Lower leg skin (tissue), 4 donors: ENCODE data around the gene UNC5C. TPM values are rescaled to one million over a fixed set of nuclear protein-coding genes. Genes with fewer than 3 reads are reported as not detected.

ENCODE experiments used
- DNase-seq, 2 donors: peaks; one replicate each; pipeline ENCODE4 v3.0.0-alpha.2; 2019; ENCODE audit warnings: low spot score in 2 of 2
- H3K4me3 ChIP-seq: fragments of 200-600 bp; sonication (generic); 2 replicates; pipeline ENCODE4 v1.5.1; 2017; ENCODE audit warnings: mild to moderate bottlenecking, low read depth; ENCODE audit not compliant: poor library complexity, severe bottlenecking
- POLR2A ChIP-seq, 2 donors: fragments of 450-650 bp; IDR thresholded peaks; one replicate each; pipeline ENCODE4 v1.6.1; 2016 to 2017; ENCODE audit warnings: antibody characterized with exemption in 2 of 2, mild to moderate bottlenecking in 1 of 2, moderate library complexity in 1 of 2
- WGBS, 2 donors: methylation state at CpG; one replicate each; pipeline ENCODE4 v1.1.5; 2018; 5-methylcytosine and 5-hydroxymethylcytosine counted together
- intact Hi-C: fragments of 100-400 bp; cut with DNase I; formaldehyde crosslinking; loops from one replicate; pipeline ENCODE4 v1.15.0; 2023; ENCODE audit warnings: low total_unique reads
- total RNA-seq, 4 donors: library from RNA; depleted of rRNA; stranded (reverse); fragments of >200 nt; gene quantifications; one replicate each; pipeline ENCODE4 v1.1.0, GENCODE V29; 2016
- TF ChIP-seq, protein P1 (sequence below), 3 donors: fragments of 450-650 bp; IDR thresholded peaks; one replicate each; pipeline ENCODE4 v1.5.1; 2016; ENCODE audit warnings: antibody characterized with exemption in 3 of 3, mild to moderate bottlenecking in 3 of 3, moderate library complexity in 2 of 3

The UNC5C gene
- total RNA-seq, 4 donors from 2014 or later = 0.34 to 1.8 (median 1.2) TPM

DNA sequence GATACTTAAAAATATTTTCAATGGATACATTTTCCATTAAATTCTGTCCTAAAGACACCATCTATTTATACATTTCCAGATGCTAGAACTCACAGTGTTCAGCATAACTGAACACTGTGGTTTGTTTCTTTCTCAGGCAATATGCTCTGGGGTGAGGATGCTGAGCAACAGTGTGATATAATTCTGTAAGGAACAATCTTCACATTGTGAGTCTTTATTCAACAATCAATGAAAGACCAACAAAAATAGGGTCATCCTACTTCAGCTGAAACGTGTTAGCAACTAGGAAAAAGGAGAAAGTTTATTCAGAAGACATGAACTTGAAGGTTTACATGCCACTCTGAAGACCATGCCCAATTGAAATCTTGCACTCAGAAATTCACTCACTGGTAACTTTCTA, 284.8 kb downstream of the UNC5C start:
- WGBS, 2 donors = 54 to 81% methylated on average over 1 of the region's 1 CpG
- intact Hi-C loops = no loop called here
- no peak overlapping the region for H3K4me3 ChIP-seq
- TF ChIP-seq, protein P1, sequence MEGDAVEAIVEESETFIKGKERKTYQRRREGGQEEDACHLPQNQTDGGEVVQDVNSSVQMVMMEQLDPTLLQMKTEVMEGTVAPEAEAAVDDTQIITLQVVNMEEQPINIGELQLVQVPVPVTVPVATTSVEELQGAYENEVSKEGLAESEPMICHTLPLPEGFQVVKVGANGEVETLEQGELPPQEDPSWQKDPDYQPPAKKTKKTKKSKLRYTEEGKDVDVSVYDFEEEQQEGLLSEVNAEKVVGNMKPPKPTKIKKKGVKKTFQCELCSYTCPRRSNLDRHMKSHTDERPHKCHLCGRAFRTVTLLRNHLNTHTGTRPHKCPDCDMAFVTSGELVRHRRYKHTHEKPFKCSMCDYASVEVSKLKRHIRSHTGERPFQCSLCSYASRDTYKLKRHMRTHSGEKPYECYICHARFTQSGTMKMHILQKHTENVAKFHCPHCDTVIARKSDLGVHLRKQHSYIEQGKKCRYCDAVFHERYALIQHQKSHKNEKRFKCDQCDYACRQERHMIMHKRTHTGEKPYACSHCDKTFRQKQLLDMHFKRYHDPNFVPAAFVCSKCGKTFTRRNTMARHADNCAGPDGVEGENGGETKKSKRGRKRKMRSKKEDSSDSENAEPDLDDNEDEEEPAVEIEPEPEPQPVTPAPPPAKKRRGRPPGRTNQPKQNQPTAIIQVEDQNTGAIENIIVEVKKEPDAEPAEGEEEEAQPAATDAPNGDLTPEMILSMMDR (IDR thresholded peaks at IDR 0.05) = no peak
- TF ChIP-seq POLR2A (IDR thresholded peaks at IDR 0.05) = no peak
- DNase-seq = no peak

DNA sequence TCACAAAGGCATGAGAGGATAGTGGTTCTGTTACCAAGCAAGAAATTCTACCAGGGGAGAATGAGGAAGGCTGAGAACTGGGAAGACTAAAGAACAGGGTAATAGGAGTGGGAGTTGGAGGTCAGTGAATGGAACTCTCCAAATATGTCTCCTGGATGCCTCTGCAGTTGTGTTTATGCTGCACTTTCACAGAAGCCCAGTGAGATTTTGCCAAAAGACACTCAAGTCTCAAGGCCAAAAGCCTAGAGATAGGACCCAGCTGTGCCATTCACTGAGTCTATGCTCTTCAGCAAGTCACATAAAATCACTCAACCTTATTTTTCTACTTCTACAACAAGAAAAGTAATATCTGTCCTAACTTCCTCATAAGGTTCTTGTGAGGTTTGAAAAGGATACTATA, 285.4 kb downstream of the UNC5C start:
- intact Hi-C loops = no loop called here
- no peak overlapping the region for H3K4me3 ChIP-seq
- TF ChIP-seq, protein P1 (IDR thresholded peaks at IDR 0.05) = no peak
- no peak for TF ChIP-seq POLR2A (IDR thresholded peaks at IDR 0.05)
- no peak for DNase-seq

DNA sequence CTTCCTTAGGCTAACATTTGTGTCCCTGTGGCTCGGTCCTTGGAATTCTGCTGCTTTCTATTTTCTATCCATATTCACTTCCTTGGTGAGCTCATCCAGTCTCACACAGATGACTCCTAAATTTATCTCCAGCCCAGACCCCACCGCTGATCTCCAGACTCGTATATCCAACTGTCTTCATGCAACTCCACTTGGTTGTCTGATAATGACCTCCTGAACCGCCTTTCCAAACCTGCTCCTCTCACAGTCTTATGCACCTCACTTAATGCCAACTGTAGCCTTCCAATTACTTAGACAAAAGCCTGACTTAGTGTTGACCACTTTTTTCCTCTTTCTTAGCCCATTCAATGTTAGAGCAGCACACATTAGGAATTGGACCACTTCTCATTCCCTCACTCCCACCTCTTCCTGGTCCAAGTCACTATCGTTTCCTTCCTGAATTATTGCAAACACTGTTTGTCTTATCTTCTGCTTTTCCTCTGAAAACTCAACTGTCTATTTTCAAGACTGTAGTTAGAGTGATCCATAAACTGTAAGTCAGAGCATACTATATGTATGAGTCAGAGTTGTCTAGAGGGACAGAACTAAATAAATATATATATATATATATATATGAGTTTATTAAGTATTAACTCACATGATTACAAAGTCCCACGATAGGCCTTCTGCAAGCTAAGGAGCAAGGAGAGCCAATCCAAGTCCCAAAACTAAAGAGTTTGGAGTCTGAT, 292.5 kb downstream of the UNC5C start:
- TF ChIP-seq, protein P1 (IDR thresholded peaks at IDR 0.05) = no peak
- TF ChIP-seq POLR2A (IDR thresholded peaks at IDR 0.05) = no peak
- intact Hi-C loops = no loop called here
- DNase-seq = no peak
- H3K4me3 ChIP-seq = no peak overlapping the region
- 85 to 88% methylated on average over 6 of the region's 6 CpGs for WGBS, 2 donors

DNA sequence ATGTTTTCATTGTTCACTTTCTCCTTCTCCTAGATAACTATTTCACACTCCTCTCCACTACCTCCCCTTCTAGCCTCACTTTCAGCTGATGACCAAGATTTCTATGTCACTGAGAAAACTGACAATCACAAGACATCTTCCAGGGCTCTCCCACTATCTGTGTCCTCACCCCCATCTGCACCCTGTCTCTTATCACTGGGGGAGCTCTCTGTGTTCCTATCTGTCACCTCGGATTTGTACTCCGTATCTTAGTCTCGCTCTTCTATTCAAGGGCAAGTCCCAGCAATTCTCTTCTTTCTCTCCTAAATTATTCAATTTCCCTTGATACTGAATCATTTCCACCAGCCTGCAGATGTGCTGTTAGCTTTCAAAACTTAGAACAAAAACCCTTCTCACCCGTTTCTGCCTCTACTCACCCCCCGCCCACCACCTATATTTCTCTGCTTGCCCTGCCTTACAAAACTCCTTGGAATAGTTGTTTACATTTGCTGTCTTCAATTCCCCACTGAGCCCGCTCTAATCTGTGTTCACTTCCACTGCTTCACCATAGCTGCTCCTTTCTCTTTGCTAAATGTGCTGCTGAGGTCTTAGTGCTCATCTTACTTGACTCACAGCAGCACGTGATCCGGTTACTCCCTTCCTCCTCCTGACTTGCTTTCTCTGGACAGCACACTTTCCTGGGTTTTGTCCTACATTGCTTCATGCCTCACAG, 293.2 kb downstream of the UNC5C start:
- DNase-seq = no peak
- H3K4me3 ChIP-seq = no peak overlapping the region
- TF ChIP-seq POLR2A (IDR thresholded peaks at IDR 0.05) = no peak
- TF ChIP-seq, protein P1 (IDR thresholded peaks at IDR 0.05) = no peak
- intact Hi-C loops = no loop called here
- 79 to 81% methylated on average over 8 of the region's 8 CpGs for WGBS, 2 donors

DNA sequence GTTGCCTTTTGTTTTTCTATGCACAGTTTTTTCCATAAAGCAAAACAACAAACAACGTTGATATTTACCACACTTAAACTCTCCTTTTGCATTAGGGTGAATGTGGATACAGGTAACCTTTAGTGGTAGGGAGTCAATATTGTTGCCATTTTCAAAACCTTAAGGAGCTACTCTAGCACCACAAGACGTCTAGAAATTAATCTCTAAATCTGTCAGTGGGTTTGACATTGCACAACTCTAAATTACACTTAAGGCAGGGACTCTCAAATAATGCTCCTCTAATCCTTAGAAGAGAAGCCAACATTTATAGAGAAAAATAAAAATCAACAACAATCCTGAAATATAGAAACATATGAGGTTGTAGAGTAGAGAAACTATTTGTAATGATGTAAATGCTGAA, 297.2 kb downstream of the UNC5C start:
- 47 to 54% methylated on average over 2 of the region's 2 CpGs for whole genome bisulfite sequencing, 2 donors
- TF ChIP-seq POLR2A (IDR thresholded peaks at IDR 0.05) = no peak
- TF ChIP-seq, protein P1 (IDR thresholded peaks at IDR 0.05) = no peak
- no peak for DNase-seq
- intact Hi-C loops = no loop called here
- no peak overlapping the region for H3K4me3 ChIP-seq
